Measurements from ENCODE around the gene DGKQ. TPM values are rescaled to one million over a fixed set of nuclear protein-coding genes. Genes with fewer than 3 reads are reported as not detected.

DGKQ gene
- total and polyA plus RNA-seq, 9 of the 15 experiments (the other 6 are each of a cell fraction or from before 2014, with no cell fraction given) = 0.17 to 22.0 (median 5.6) TPM

GRCh38 chr4:1011022-1011665 is 37.8 kb upstream of the DGKQ start, which contains the start of gene FGFRL1 (continued):
- TF ChIP-seq BRF1 (IDR thresholded peaks at IDR 0.05; ENCODE audit: borderline replicate concordance, extremely low read depth, insufficient read length) = no peak
- TF ChIP-seq, protein P1, sequence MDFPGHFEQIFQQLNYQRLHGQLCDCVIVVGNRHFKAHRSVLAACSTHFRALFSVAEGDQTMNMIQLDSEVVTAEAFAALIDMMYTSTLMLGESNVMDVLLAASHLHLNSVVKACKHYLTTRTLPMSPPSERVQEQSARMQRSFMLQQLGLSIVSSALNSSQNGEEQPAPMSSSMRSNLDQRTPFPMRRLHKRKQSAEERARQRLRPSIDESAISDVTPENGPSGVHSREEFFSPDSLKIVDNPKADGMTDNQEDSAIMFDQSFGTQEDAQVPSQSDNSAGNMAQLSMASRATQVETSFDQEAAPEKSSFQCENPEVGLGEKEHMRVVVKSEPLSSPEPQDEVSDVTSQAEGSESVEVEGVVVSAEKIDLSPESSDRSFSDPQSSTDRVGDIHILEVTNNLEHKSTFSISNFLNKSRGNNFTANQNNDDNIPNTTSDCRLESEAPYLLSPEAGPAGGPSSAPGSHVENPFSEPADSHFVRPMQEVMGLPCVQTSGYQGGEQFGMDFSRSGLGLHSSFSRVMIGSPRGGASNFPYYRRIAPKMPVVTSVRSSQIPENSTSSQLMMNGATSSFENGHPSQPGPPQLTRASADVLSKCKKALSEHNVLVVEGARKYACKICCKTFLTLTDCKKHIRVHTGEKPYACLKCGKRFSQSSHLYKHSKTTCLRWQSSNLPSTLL (IDR thresholded peaks at IDR 0.05) = no peak
- peak; percentile 86 for TF ChIP-seq PCBP1 (IDR thresholded peaks at IDR 0.05; ENCODE audit: low read depth, low read length, poor library complexity, severe bottlenecking)
- TF ChIP-seq ZFX (CRISPR knock-in tag; IDR thresholded peaks at IDR 0.05) = peak; percentile 55
- TF ChIP-seq, protein P2, sequence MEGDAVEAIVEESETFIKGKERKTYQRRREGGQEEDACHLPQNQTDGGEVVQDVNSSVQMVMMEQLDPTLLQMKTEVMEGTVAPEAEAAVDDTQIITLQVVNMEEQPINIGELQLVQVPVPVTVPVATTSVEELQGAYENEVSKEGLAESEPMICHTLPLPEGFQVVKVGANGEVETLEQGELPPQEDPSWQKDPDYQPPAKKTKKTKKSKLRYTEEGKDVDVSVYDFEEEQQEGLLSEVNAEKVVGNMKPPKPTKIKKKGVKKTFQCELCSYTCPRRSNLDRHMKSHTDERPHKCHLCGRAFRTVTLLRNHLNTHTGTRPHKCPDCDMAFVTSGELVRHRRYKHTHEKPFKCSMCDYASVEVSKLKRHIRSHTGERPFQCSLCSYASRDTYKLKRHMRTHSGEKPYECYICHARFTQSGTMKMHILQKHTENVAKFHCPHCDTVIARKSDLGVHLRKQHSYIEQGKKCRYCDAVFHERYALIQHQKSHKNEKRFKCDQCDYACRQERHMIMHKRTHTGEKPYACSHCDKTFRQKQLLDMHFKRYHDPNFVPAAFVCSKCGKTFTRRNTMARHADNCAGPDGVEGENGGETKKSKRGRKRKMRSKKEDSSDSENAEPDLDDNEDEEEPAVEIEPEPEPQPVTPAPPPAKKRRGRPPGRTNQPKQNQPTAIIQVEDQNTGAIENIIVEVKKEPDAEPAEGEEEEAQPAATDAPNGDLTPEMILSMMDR (IDR thresholded peaks at IDR 0.05 in 2 of 3, conservative IDR thresholded peaks at IDR 0.05 in 1 of 3; ENCODE audit: insufficient read depth in 2 of 3, low read depth in 1 of 3, low read length in 3 of 3) = 0 out of 6 replicates have a peak, but pooled peaks of 1 of the 3 experiments have one; percentile 22
- TF ChIP-seq FOXK1 (CRISPR knock-in tag; IDR thresholded peaks at IDR 0.05; ENCODE audit: borderline replicate concordance) = no peak
- TF ChIP-seq EZH2 (IDR thresholded peaks at IDR 0.05; ENCODE audit: borderline replicate concordance, low read depth, low read length) = no peak
- no peak for TF ChIP-seq SAFB (IDR thresholded peaks at IDR 0.05; ENCODE audit: borderline replicate concordance, low read depth, low read length)
- TF ChIP-seq RAD51 (IDR thresholded peaks at IDR 0.05; ENCODE audit: borderline replicate concordance, low read depth) = no peak
- TF ChIP-seq ZSCAN32 (CRISPR knock-in tag; IDR thresholded peaks at IDR 0.05) = no peak
- TF ChIP-seq ATF7 (IDR thresholded peaks at IDR 0.05) = no peak
- TF ChIP-seq ZNF79 (CRISPR knock-in tag; IDR thresholded peaks at IDR 0.05; ENCODE audit: low read depth) = no peak
- no peak for TF ChIP-seq ZNF644 (tag; IDR thresholded peaks at IDR 0.05; ENCODE audit: low read depth)
- peak; percentile 71 for TF ChIP-seq ZBTB7A (IDR thresholded peaks at IDR 0.05; ENCODE audit: borderline replicate concordance, control insufficient read depth, low read depth, low read length)
- no peak for TF ChIP-seq XRCC5 (IDR thresholded peaks at IDR 0.05; ENCODE audit: low read depth, low read length)
- no peak for TF ChIP-seq HDAC2 (IDR thresholded peaks at IDR 0.05)
- TF ChIP-seq MLLT1 (IDR thresholded peaks at IDR 0.05) = no peak
- TF ChIP-seq ZNF347 (CRISPR knock-in tag; IDR thresholded peaks at IDR 0.05; ENCODE audit: low read depth) = no peak
- peak; percentile 7 for TF ChIP-seq L3MBTL2 (IDR thresholded peaks at IDR 0.05)
- TF ChIP-seq ZNF75A (CRISPR knock-in tag; IDR thresholded peaks at IDR 0.05) = no peak
- TF ChIP-seq ELF1 (tag; IDR thresholded peaks at IDR 0.05) = no peak
- TF ChIP-seq NEUROD1 (IDR thresholded peaks at IDR 0.05; ENCODE audit: borderline replicate concordance, low read depth, low read length, partially characterized antibody) = no peak
- TF ChIP-seq SMARCA4 (IDR thresholded peaks at IDR 0.05) = no peak
- TF ChIP-seq CREM (IDR thresholded peaks at IDR 0.05; ENCODE audit: low read depth) = peak; percentile 23; the same call in 1 of the 2 replicates
